Smooth muscle cell (in vitro differentiated cells): ENCODE data around the gene RPL10. TPM values are rescaled to one million over a fixed set of nuclear protein-coding genes. Genes with fewer than 3 reads are reported as not detected.
A peak's percentile ranks its signal among the peaks of the same experiment; 100 is the strongest.

Experiments used
- DNase-seq: peaks from one replicate; lab custom pipeline; 2025; ENCODE audit not compliant: unreplicated experiment; lab: John Stamatoyannopoulos, UW
- H2AFZ ChIP-seq: fragments of 200-600 bp; sonication (generic); 2 replicates; pipeline ENCODE4 v1.6.0; 2016; ENCODE audit warnings: antibody characterized with exemption, low read depth, mild to moderate bottlenecking
- H3F3A ChIP-seq: fragments of 200-600 bp; sonication (generic); 2 replicates; pipeline ENCODE4 v1.6.0; 2017; ENCODE audit warnings: antibody characterized with exemption, low read depth
- H3K27ac ChIP-seq: fragments of 200-600 bp; sonication (generic); 2 replicates; pipeline ENCODE4 v1.5.1; 2016; ENCODE audit warnings: low read depth, mild to moderate bottlenecking
- H3K27me3 ChIP-seq: fragments of 200-600 bp; sonication (generic); 2 replicates; pipeline ENCODE4 v1.6.1; 2016; ENCODE audit warnings: low read depth, mild to moderate bottlenecking
- H3K36me3 ChIP-seq: fragments of 200-600 bp; sonication (generic); 2 replicates; pipeline ENCODE4 v1.5.1; 2016; ENCODE audit warnings: low read depth
- H3K4me1 ChIP-seq: fragments of 200-600 bp; sonication (generic); 2 replicates; pipeline ENCODE4 v1.5.1; 2016; ENCODE audit warnings: low read depth
- H3K4me2 ChIP-seq: fragments of 200-600 bp; sonication (generic); 2 replicates; pipeline ENCODE4 v1.6.0; 2016; ENCODE audit warnings: mild to moderate bottlenecking
- H3K4me3 ChIP-seq: fragments of 200-600 bp; sonication (generic); 2 replicates; pipeline ENCODE4 v1.5.1; 2016; ENCODE audit warnings: mild to moderate bottlenecking
- H3K79me2 ChIP-seq: fragments of 200-600 bp; sonication (generic); 2 replicates; pipeline ENCODE4 v1.6.0; 2016; ENCODE audit warnings: low read depth, mild to moderate bottlenecking
- H3K9ac ChIP-seq: fragments of 200-600 bp; sonication (generic); 2 replicates; pipeline ENCODE4 v1.6.0; 2016; ENCODE audit warnings: low read depth
- H3K9me3 ChIP-seq: fragments of 200-600 bp; sonication (generic); replicated peaks from 2 replicates; pipeline ENCODE4 v1.5.1; 2016; ENCODE audit warnings: low read depth
- H4K20me1 ChIP-seq: fragments of 200-600 bp; sonication (generic); 2 replicates; pipeline ENCODE4 v1.6.0; 2016; ENCODE audit warnings: low read depth
- CTCF ChIP-seq: fragments of 200-600 bp; sonication (generic); IDR thresholded peaks from 2 replicates; pipeline ENCODE4 v1.5.1; 2017; ENCODE audit warnings: borderline replicate concordance, mild to moderate bottlenecking, antibody characterized with exemption; ENCODE audit not compliant: insufficient read depth, poor library complexity, severe bottlenecking
- WGBS: methylation state at CpG from one replicate; pipeline ENCODE4 v1.1.7; 2016; ENCODE audit warnings: low lambda C conversion rate; 5-methylcytosine and 5-hydroxymethylcytosine counted together
- polyA plus RNA-seq: library from polyadenylated mRNA; unstranded; fragments of >200 nt; fragmentation: Nextera tagmentation; extraction: Ambion mirVana; gene quantifications from 2 replicates; pipeline ENCODE4 v1.2.1, GENCODE V29; 2016
- total RNA-seq: library from RNA; depleted of rRNA; stranded (reverse); fragments of >200 nt; gene quantifications from 2 replicates; pipeline ENCODE4 v1.2.3, GENCODE V29; 2014

The RPL10 gene
- total and polyA plus RNA-seq, 2 experiments from 2014 or later, result 1,314 to 3,107 TPM

DNA sequence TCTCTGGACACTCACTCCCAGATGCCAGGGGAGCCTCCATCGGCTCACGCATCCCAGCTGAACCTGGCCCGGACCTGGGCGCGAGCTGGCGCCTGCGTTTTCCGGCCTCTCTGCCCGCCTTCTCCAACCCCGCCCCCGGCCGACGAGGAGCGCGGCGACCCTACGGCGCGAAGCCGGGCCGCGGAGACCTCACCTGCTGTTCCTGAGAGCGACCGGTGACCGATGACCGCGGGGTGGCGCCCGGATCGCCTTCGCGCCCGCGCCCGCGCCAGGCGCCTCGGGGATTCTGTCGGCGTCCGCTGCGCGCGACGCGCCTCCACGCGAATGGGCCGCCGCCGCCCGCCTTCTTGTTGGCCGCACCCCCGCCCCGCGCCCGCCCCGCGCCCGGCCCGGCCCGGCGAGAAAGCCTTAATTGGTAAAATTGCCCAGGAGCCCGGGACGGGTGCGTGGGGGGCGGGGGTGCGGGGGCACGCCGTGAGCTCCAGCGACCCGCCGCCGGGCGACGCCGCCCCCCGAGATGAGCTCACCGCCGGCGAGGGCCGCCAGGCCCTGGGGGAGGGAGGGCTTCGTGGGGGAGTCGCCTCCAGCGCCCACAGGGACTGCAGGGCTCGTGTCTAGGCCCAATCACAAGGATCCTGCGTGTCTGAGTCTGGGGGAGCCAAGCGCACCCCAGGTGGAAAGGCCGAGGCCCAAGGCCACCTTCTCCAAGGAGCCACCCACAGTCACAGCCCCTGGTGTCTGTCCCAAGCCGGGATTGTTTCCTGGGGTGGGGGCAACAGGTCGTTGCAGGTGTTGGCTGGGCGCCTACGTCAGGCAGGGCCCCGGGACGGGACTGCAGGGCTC lies 23.6 kb upstream of the RPL10 start, which contains the start of gene FLNA:
TSS of gene FLNA (minus strand) at position 322 of the 843 bp plus-strand sequence. CDS start 3,389 bp downstream, outside the sequence.
- H3K4me3 ChIP-seq, result peak within 1 kb of the TSS; percentile 47
- 39% methylated on average over 44 of the region's 95 CpGs for WGBS
- peak within 1 kb of the TSS; percentile 83 for H3K4me2 ChIP-seq
- peak; percentile 11 for TF ChIP-seq CTCF
- H4K20me1 ChIP-seq, result peaks cover 10% of the 10 kb centered on the region
- peak within 1 kb of the TSS; percentile 17 for H3K9ac ChIP-seq
- peaks cover 4% of the 10 kb centered on the region for H3K4me1 ChIP-seq
- peaks cover 35% of the 10 kb centered on the region for H3K79me2 ChIP-seq
- H2AFZ ChIP-seq, result no peak within 1 kb of the TSS
- H3K36me3 ChIP-seq, result no peaks in the 10 kb centered on the region
- no peak for DNase-seq
- H3K27me3 ChIP-seq, result no peaks in the 10 kb centered on the region
- H3F3A ChIP-seq, result no peaks in the 10 kb centered on the region
- H3K27ac ChIP-seq, result peak within 1 kb of the TSS; percentile 62
- H3K9me3 ChIP-seq, result no peaks in the 10 kb centered on the region

DNA sequence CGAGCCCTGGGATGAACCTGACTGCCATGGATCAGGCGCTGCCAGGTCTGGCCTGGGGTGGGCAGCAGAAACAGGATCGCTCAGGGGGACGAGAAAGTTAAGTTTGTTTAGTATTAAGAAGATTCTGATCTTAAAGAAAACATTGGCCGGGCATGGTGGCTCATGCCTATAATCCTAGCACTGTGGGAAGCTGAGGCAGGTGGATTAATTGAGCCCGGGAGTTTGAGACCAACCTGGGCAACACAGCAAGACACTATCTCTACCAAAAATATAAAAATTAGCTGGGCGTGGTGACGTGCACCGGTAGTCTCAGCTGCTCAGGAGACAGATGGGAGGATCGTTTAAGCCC lies 23.0 kb upstream of the RPL10 start:
- Histone ChIP-seq H3K4me1 (peaks cover 5% of the 10 kb centered on the region), H3K79me2 (peaks cover 35% of the 10 kb centered on the region), H3K27me3 (no peaks in the 10 kb centered on the region), H4K20me1 (peaks cover 8% of the 10 kb centered on the region), H3K9ac (no peak overlapping the region), H2AFZ (no peak overlapping the region), H3K9me3 (no peaks in the 10 kb centered on the region), H3K4me3 (peak overlapping the region; percentile 47), H3F3A (no peaks in the 10 kb centered on the region), H3K27ac (peak overlapping the region; percentile 62), H3K4me2 (peak overlapping the region; percentile 83), H3K36me3 (no peaks in the 10 kb centered on the region)
- 70% methylated on average over 10 of the region's 10 CpGs for WGBS
- DNase-seq, result no peak
- TF ChIP-seq CTCF, result no peak

DNA sequence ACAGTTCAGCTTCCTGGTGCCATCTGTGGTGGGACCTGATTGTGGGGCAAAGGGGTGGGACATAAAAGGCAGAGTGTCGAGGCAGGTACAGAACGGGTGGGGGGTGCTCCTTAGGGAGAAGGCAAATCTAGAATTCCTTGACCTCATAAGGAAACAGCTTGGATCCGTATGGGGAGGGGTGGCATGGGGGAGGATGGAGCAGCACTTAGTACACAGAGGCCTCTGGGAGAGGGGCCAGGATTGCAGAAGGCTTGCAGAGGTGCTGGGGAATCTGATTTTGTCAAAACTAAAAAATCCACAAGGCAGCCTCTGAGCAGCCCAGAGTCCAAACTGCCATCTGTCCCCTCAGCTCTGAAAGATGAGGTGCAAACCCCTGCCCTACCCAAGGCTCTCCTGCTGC lies 21.4 kb upstream of the RPL10 start:
- Histone ChIP-seq H4K20me1 (peaks cover 5% of the 10 kb centered on the region), H3K36me3 (no peaks in the 10 kb centered on the region), H3K4me1 (peaks cover 12% of the 10 kb centered on the region), H3K79me2 (peaks cover 33% of the 10 kb centered on the region), H3K27ac (no peak overlapping the region), H3K9me3 (no peaks in the 10 kb centered on the region), H3K9ac (no peak overlapping the region), H3K4me2 (no peak overlapping the region), H3F3A (no peaks in the 10 kb centered on the region), H2AFZ (no peak overlapping the region), H3K4me3 (no peak overlapping the region), H3K27me3 (no peaks in the 10 kb centered on the region)
- no peak for TF ChIP-seq CTCF
- DNase-seq, result no peak
- 79% methylated on average over 3 of the region's 3 CpGs for WGBS
